ENCODE data around the gene ZC3H14.

Gene ZC3H14

GRCh38 chr14:88552876-88553275 lies 10.0 kb upstream of the ZC3H14 start:
- DNase-seq (no peak), ATAC-seq (no peak)

DNA sequence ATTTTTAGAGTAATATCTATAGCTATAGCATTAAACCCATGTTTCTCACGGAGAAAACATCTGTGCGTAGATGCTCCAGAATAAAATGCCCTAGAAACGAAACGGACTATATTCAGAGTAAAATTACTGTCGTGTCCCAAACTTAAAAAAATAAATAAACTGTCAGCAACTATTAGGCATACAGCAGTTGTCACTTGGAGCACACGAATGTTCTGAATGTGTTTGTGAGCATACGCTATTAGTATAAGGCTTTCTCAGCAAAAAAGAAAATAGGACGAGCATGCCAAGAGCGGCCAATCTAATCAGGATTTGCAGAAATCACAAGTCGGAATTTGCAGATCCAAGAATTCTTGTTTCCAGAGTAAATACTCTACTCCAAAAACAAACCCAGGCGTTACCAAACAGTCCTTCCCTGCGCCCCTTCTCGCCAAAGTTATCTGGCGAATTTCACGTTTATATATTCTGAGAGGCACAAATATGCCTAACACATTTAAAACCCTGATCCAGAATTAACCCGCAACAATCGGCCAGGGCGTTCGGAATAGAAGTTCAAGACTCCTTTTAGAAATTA lies 8.9 kb upstream of the ZC3H14 start:
- DNase-seq, result no peak
- no peak for ATAC-seq

GRCh38 chr14:88554457-88555286 lies 8.2 kb upstream of the ZC3H14 start, which contains the start of gene PTPN21:
TSS of gene PTPN21 (minus strand) at chr14:88555007. CDS start at chr14:88550417, 4,590 bp downstream.
- DNase-seq, result peak; percentile 29
- ATAC-seq, result no peak

GRCh38 chr14:88556581-88556980 lies 6.3 kb upstream of the ZC3H14 start:
- ATAC-seq (no peak), DNase-seq (no peak)

- ATAC-seq, result no peak
- DNase-seq, result no peak
Measured at GRCh38 chr14:88559852-88560251, 3.0 kb upstream of the ZC3H14 start.

DNA sequence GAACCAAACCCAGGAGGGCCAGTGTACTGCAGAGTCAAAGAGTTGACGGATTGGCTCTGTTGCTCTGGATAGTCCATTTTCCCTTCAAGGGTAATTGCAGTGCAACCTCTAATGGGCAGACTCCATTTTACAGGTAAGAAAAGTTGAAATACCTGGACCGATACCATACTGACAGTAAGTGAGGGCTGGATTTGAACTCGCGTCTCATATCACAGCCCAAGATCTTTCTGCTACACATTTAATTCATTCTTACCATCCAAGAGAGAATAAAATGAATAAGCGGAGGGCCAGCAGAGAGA lies 356 bp upstream of the ZC3H14 start:
- no peak for ATAC-seq
- DNase-seq, result no peak

- no peak for ATAC-seq
- DNase-seq, result no peak
Measured at GRCh38 chr14:88563845-88564244, 1.0 kb downstream of the ZC3H14 start.

DNA sequence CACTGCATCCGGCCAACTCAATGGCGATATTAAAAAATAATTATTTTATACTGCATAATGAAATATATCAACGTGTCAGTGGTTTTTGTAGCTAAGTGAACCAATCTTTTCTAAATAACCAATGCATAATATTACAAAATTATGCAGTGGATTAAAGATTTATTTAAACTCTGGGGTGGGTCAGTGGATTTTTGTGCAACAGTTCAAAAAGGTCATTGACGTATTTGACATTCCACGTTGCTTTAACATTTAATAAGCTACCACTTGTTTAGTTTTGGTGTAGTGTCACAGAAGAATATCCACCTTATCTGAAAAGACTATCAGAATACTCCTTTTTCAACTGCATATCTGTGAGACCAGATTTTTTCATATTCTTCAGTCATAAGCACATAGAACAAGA lies 2.6 kb downstream of the ZC3H14 start:
- DNase-seq, result no peak
- no peak for ATAC-seq

DNA sequence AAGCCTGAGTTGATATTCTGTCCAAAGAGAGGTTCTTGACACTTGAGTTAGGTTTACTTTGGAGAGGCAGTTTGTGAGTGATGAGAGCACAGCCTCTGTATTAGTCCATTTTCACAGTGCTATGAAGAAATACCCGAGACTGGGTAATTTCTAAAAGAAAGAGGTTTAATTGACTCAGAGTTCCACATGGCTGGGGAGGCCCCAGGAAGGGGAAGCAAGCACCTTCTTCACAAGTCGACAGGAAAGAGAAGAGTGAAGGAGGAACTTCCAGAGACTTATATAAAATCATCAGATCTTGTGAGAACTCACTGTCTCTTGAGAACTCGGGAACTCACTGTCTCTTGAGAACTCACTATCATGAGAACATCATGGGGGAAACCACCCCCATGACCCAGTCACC lies 5.4 kb downstream of the ZC3H14 start:
- ATAC-seq, result no peak

DNA sequence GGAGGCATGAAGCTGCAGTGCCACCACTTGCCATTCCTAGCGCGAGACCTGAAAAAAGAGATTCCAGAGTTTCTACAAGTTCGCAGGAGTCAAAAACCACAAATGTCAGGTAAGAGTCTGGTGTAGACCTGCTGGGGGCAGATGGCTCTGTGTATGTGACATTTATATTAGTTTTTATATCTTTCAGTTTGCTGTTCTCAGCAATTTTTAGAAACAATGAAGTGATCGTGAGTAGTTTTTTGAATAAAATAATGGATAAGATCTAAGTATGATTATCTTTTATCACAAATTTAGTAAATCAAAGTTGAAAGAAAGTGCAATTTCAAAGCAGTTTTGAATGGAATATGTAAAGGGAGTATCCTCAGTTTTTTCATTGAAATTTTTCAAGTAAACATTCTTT lies 9.3 kb downstream of the ZC3H14 start:
- no peak for DNase-seq
- ATAC-seq, result no peak

More for the DNA sequence above, 5.4 kb downstream of the ZC3H14 start:
- no peak for DNase-seq

DNA sequence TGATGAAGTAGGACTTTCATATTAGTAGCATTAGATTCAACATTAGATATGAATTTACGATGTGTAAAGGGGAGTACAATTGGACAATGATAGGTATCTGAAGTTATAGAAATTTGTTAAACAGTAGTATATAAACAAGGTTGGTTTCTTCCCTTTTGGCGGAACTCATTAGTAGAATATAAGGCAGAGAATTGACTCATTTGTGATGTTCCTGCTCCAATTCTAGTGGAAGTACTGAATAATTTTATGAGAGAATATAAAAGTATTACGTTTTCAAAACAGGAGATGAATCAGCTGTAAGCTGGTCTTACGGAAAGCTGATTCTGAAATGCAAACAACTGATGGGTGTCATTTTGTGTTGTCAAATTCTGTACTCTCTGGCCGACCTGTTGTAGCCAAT lies 13.4 kb downstream of the ZC3H14 start:
- no peak for DNase-seq
- no peak for ATAC-seq

DNA sequence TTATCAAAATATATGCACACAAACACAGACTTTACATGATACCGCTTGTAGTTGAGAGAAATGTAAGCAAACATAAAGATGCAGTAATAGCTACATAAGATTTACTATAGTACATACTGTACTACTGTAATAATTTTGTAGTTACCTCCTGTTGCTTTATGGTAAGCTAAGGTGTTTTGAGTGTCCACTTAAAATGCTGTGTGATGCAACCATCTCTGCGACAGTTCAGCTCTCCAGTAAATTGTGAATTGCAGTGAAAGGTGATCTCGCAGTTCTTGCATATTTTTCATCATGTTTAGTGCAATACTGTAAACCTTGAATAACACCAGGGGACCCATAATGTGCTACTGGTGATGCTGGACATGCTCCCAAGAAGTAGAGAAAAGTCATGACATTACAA lies 21.6 kb downstream of the ZC3H14 start:
- no peak for ATAC-seq

GRCh38 chr14:88588081-88588480 lies 25.2 kb downstream of the ZC3H14 start:
- ATAC-seq, result no peak
- no peak for DNase-seq

More for the DNA sequence above, 21.6 kb downstream of the ZC3H14 start:
- no peak for DNase-seq

DNA sequence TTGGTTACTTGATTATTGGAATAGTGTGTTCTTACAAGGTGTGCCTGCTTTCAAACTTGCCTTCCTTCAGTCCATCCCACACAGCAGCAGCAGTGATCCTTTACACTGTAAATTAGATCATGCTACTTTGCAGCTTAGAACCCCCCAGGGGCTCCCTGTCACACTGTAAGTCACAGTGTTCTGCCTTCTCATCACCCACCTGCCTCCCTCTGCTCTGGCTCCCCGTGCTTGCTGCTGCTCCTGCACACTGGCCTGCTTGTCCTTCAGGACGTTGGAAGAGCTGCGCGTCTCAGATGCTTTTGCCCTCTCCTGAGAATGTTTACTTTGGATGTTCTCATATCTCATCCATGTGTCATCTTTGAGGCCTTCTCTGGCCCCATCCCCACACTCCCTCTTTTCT lies 27.3 kb downstream of the ZC3H14 start:
- DNase-seq (no peak), ATAC-seq (no peak)

DNA sequence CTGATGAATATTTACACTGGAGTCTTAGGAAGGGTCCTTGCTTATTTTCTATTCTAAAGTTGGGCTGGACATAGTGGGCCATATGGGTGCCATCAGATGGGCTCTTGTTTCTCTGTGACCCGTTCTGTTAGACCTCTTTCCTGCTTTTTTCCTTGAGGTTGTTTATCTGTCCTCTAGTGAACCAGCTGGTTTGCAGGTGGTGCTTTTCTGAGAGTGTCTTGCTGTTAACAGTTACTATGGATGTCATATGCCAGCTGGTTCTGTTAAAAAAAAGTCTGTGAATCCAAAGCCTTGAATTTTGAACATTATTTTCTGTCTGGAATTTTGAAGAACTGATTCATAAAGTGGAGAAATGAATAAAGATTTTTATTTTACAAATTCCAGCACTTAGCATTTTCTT lies 29.2 kb downstream of the ZC3H14 start:
- no peak for DNase-seq
- ATAC-seq, result no peak

DNA sequence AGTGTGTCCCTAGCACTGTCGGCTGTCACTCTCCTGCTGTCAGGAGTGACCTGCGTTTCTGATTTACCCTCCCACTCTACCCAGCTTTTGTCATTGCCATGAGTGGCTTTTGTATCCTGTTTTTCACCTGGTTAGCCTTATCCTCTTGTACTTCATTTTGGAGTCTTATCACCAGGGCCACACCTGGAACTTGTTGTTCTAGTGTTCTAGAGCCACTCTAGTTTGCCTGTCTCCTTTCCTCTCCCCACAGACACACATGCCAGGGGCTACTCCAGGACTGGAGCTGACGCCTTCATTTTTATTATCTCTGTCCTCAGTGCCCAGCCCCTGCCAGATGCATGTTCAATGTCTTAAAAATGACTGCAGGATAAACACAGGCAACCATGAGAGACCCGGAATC lies 34.2 kb downstream of the ZC3H14 start:
- ATAC-seq (no peak), DNase-seq (no peak)

- no peak for ATAC-seq
- DNase-seq, result no peak
Measured at GRCh38 chr14:88597601-88598000, 34.8 kb downstream of the ZC3H14 start.

- peak; percentile 11 for ATAC-seq
Measured at GRCh38 chr14:88598097-88598675, 35.3 kb downstream of the ZC3H14 start.

DNA sequence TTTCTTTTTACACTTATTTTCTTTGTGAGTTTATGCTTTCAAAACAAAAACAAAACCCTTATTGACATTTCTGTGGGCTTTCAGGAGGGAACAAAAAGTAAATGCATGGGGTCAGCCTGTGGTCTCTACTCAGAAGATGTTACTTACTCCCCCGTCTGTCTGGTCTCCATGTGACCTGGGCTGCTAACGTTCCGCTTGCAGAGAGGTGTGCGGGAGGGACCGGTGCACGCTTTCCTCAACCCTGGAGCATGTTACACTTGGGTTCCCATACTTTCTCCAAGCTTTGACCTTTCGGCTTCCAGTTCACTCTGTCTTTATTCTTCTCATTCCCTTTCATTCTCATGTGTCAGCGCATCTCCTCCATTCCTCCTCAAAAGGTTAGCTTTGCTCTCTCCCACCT lies 36.5 kb downstream of the ZC3H14 start:
- no peak for DNase-seq
- ATAC-seq, result no peak

More at GRCh38 chr14:88598097-88598675, 35.3 kb downstream of the ZC3H14 start:
- DNase-seq, result no peak

DNA sequence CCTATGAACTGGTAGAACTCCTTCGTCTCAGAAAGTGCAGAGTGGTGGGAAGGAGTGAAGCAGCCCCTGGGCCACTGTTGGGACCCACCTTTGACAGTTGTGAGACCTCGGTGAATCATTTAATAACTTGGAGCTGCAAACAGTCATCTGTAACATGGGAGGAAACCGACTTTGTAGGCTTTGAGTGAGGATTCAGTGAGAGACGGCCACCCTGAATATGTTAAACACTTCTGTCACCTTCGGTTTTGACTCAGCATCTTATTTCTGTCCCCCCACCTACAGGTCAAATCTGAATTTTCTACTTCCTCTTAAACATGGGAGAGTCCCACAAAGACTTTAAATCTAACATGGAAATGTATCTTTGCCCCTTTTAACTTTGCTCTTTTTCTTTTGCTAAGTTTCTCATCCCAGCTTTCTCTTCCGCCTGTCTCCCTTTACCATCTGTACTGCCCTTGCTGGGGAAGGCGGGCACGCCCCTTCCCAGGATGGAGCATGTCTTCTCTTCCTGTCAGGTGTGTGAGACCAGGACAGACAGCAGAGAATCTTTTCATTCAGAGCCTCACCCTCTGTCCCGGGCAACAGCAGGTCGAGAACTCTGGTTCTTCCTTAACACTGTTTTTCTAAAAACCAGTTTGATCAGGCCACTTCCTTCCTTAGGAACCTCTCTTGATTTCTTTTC lies 37.1 kb downstream of the ZC3H14 start:
- peak; percentile 94 for ATAC-seq
- peak; percentile 18 for DNase-seq

- DNase-seq (no peak), ATAC-seq (no peak)
Measured at GRCh38 chr14:88604212-88604611, 41.4 kb downstream of the ZC3H14 start.

GRCh38 chr14:88605594-88605993 lies 42.8 kb downstream of the ZC3H14 start:
- DNase-seq, result no peak
- ATAC-seq, result peak; percentile 46

- ATAC-seq, result no peak
- DNase-seq, result no peak
Measured at GRCh38 chr14:88607829-88608228, 45.0 kb downstream of the ZC3H14 start.
